ENCODE results near the gene ZNF367. TPM values are rescaled to one million over a fixed set of nuclear protein-coding genes. Genes with fewer than 3 reads are reported as not detected.

The ZNF367 gene
- polyA plus RNA-seq, 1 donor from 2014 or later = 2.0 TPM

GRCh38 chr9:96395964-96396363, 22.2 kb downstream of the ZNF367 start:
- H4K20me1 ChIP-seq (ENCODE audit: insufficient read depth) = no peaks in the 10 kb centered on the region
- H3K36me3 ChIP-seq (ENCODE audit: insufficient read depth, low read length) = no peaks in the 10 kb centered on the region
- no peak for TF ChIP-seq TAF1 (IDR thresholded peaks at IDR 0.05; ENCODE audit: low read depth)
- no peak for TF ChIP-seq EP300 (conservative IDR thresholded peaks at IDR 0.05; ENCODE audit: poor library complexity, severe bottlenecking)
- no peak for TF ChIP-seq RAD21 (conservative IDR thresholded peaks at IDR 0.05)
- TF ChIP-seq REST (IDR thresholded peaks at IDR 0.05; ENCODE audit: borderline replicate concordance) = no peak
- TF ChIP-seq MXI1 (conservative IDR thresholded peaks at IDR 0.05; ENCODE audit: poor library complexity, severe bottlenecking) = no peak
- no peak for TF ChIP-seq POLR2AphosphoS5 (IDR thresholded peaks at IDR 0.05)
- no peak for TF ChIP-seq EZH2 (IDR thresholded peaks at IDR 0.05; ENCODE audit: borderline replicate concordance, insufficient read depth, low read length, poor library complexity, severe bottlenecking)
- TF ChIP-seq SMC3 (conservative IDR thresholded peaks at IDR 0.05; ENCODE audit: poor library complexity) = no peak
- TF ChIP-seq CTCF (IDR thresholded peaks at IDR 0.05; ENCODE audit: poor library complexity, severe bottlenecking) = no peak
- no peak overlapping the region for H3K4me3 ChIP-seq (ENCODE audit: low read length)
- H2AFZ ChIP-seq (ENCODE audit: low read depth, low read length) = no peak overlapping the region
- no peak overlapping the region for H3K27ac ChIP-seq (ENCODE audit: low read length)
- no peaks in the 10 kb centered on the region for H3K9me3 ChIP-seq (ENCODE audit: low read length)
- H3F3A ChIP-seq (ENCODE audit: insufficient read depth, low read length, poor library complexity, severe bottlenecking) = no peaks in the 10 kb centered on the region
- H3K79me2 ChIP-seq (replicated peaks; ENCODE audit: insufficient read depth, low read length) = no peaks in the 10 kb centered on the region
- H3K27me3 ChIP-seq (ENCODE audit: insufficient read depth, low read depth, low read length) = no peaks in the 10 kb centered on the region
- no peaks in the 10 kb centered on the region for H3K9me2 ChIP-seq (ENCODE audit: insufficient read depth, low read length)
- H3K4me2 ChIP-seq (ENCODE audit: low read length) = no peak overlapping the region
- no peak overlapping the region for H3K9ac ChIP-seq (ENCODE audit: low read length)

- no peak overlapping the region for H3K4me2 ChIP-seq (ENCODE audit: low read length)
- no peaks in the 10 kb centered on the region for H3K27me3 ChIP-seq (ENCODE audit: insufficient read depth, low read depth, low read length)
- no peak overlapping the region for H3K27ac ChIP-seq (ENCODE audit: low read length)
- H3K9ac ChIP-seq (ENCODE audit: low read length) = no peak overlapping the region
- H4K20me1 ChIP-seq (ENCODE audit: insufficient read depth) = no peaks in the 10 kb centered on the region
- no peak overlapping the region for H2AFZ ChIP-seq (ENCODE audit: low read depth, low read length)
- H3K9me2 ChIP-seq (ENCODE audit: insufficient read depth, low read length) = no peaks in the 10 kb centered on the region
- H3K4me3 ChIP-seq (ENCODE audit: low read length) = no peak overlapping the region
- no peaks in the 10 kb centered on the region for H3K36me3 ChIP-seq (ENCODE audit: insufficient read depth, low read length)
- H3K79me2 ChIP-seq (replicated peaks; ENCODE audit: insufficient read depth, low read length) = no peaks in the 10 kb centered on the region
- TF ChIP-seq SMC3 (conservative IDR thresholded peaks at IDR 0.05; ENCODE audit: poor library complexity) (no peak), RAD21 (conservative IDR thresholded peaks at IDR 0.05) (no peak), EP300 (conservative IDR thresholded peaks at IDR 0.05; ENCODE audit: poor library complexity, severe bottlenecking) (no peak), REST (IDR thresholded peaks at IDR 0.05; ENCODE audit: borderline replicate concordance) (no peak), CTCF (IDR thresholded peaks at IDR 0.05; ENCODE audit: poor library complexity, severe bottlenecking) (no peak), POLR2AphosphoS5 (IDR thresholded peaks at IDR 0.05) (no peak)
- H3K9me3 ChIP-seq (ENCODE audit: low read length) = no peaks in the 10 kb centered on the region
- H3F3A ChIP-seq (ENCODE audit: insufficient read depth, low read length, poor library complexity, severe bottlenecking) = no peaks in the 10 kb centered on the region
Measured at GRCh38 chr9:96394832-96395496, 23.2 kb downstream of the ZNF367 start.
